Measurements from ENCODE around the gene OLIG2.

OLIG2 gene

DNA sequence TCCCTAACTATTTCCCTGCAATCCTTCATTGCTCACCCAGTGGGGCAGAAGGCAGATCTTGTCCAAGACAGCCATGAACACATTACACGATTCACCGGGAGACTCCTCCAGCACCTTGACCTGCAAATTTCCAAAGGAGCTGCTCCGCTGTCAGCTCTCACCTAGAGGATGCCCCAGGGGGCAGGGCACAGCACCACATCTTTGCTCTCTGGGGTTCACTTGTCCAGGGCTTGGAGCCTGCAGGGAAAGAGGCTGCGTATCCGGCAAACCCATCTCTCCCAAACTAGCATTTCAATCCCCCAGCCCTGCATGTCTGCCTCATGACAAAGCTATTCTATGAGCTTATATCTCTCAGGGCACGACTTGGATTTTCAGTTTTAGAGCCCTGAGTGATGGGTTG lies 35.1 kb upstream of the OLIG2 start:
- H3K27ac ChIP-seq: no peak overlapping the region
- no peak for TF ChIP-seq ZFX (IDR thresholded peaks at IDR 0.05)
- TF ChIP-seq, protein P1, sequence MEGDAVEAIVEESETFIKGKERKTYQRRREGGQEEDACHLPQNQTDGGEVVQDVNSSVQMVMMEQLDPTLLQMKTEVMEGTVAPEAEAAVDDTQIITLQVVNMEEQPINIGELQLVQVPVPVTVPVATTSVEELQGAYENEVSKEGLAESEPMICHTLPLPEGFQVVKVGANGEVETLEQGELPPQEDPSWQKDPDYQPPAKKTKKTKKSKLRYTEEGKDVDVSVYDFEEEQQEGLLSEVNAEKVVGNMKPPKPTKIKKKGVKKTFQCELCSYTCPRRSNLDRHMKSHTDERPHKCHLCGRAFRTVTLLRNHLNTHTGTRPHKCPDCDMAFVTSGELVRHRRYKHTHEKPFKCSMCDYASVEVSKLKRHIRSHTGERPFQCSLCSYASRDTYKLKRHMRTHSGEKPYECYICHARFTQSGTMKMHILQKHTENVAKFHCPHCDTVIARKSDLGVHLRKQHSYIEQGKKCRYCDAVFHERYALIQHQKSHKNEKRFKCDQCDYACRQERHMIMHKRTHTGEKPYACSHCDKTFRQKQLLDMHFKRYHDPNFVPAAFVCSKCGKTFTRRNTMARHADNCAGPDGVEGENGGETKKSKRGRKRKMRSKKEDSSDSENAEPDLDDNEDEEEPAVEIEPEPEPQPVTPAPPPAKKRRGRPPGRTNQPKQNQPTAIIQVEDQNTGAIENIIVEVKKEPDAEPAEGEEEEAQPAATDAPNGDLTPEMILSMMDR (conservative IDR thresholded peaks at IDR 0.05): no peak

DNA sequence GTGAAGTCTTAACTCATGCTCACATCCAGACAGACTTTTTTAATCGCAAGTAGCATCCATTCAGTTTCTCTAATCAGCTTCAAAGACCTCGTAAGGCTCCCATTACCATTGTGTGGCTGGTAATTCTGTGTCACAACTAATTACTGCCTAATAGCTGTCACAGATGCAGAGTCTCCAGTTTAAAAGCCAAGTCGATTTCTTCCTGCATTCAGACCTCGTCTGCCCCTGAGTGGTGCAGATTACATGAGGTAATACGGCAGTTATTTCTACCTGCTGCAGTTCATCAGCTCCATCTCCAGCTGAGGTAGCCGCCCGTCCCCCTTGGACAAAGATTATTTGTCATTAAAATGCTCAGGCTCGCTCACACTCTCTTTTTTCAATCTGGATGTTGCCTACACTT lies 34.4 kb upstream of the OLIG2 start:
- no peak for TF ChIP-seq ZFX (IDR thresholded peaks at IDR 0.05)
- TF ChIP-seq, protein P1 (conservative IDR thresholded peaks at IDR 0.05): no peak
- no peak overlapping the region for H3K27ac ChIP-seq

DNA sequence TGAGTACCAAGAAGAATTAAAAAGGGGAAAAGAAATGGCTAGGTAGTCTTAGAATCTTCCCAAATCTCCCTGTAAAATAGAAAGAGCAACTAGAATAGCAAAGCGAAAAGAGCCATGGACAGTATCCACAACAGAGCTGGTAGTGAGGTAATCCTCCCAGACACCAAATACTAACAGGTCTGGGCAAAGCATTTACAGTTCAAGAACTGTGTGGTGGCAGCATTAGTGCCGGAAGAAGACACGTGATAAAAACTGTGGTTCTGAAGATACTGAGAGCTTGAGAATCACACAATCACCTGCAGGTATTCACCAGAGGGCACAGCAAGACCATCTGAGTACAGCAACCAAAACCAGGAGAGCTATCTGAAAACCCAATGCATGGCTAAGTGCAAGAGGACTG lies 31.8 kb upstream of the OLIG2 start:
- no peak overlapping the region for H3K27ac ChIP-seq
- TF ChIP-seq ZFX (IDR thresholded peaks at IDR 0.05): no peak
- TF ChIP-seq, protein P1 (conservative IDR thresholded peaks at IDR 0.05): no peak

DNA sequence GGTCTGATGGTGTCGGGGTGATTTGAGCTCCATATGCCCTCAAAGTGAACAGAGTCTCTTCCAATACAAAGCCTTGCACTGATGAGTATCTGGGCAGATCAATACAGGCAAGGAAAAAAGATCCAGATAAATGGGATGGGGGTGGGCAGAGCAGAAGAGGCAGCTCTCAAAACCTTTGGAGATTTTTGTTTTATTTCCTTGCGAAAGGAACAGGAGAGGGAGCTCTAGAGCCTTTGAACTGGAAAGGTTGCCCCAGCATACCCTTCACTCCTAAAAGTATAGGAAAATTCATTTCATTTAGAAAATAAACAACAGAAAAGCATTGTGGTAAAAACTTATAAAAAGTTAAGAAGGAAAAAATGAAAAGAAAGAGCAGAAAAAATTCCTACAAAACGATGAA lies 31.4 kb upstream of the OLIG2 start:
- TF ChIP-seq ZFX (IDR thresholded peaks at IDR 0.05): no peak
- TF ChIP-seq, protein P1 (conservative IDR thresholded peaks at IDR 0.05): peak; percentile 63
- H3K27ac ChIP-seq: no peak overlapping the region

DNA sequence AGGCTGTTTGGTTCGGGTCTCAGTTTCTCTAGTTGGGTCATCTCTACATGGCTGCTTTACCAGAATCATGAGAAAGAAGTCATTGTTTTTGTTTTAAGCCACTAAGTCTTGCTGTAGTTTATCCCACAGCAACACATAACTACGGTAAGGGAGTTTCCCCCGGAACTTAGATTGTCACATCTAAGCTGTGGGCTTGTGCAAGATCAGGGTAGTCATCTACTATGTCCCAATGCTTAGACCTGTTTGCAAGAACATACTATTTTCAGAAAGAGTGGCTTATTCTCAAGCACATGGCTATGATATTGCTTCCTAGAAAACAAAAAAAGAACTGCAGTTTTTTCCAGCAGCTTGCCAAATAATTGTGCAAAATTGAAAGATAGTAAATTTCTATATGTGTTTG lies 18.0 kb upstream of the OLIG2 start:
- TF ChIP-seq, protein P1 (conservative IDR thresholded peaks at IDR 0.05): no peak
- no peak for TF ChIP-seq ZFX (IDR thresholded peaks at IDR 0.05)
- no peak overlapping the region for H3K27ac ChIP-seq

DNA sequence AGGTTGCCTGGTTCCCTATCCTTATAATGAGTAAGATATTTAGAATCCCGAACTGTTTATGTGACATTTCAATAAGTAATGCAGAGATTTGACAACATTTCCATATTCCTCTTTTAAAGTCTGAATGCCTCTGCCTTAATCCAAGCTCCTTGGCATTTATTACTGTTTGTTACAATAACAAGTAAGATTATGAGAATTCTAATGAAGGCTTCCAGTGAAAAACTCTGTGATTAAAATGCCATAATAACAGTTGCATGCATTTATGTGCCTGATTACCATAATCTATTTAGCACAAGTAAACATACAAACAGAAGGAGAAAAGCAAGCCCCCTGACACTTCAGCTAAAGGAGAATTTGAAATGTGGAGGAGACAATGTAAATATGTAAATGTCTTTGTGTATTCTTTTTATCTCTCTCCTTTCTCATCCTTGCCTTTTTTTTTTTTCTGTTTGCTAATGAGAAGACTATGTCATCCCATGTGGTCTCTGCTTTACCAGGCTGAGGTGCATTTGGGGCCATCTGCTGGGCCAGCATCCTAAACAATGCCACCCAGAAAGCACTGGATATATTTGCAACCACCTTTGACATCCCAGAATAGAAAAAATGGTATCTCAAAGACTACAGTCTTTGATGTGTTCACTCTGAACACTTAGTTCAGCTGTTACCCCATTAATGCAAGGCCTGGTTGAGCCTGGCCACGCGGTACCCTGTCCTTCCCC lies 17.2 kb upstream of the OLIG2 start:
- no peak for TF ChIP-seq ZFX (IDR thresholded peaks at IDR 0.05)
- TF ChIP-seq, protein P1 (conservative IDR thresholded peaks at IDR 0.05): no peak
- no peak overlapping the region for H3K27ac ChIP-seq

DNA sequence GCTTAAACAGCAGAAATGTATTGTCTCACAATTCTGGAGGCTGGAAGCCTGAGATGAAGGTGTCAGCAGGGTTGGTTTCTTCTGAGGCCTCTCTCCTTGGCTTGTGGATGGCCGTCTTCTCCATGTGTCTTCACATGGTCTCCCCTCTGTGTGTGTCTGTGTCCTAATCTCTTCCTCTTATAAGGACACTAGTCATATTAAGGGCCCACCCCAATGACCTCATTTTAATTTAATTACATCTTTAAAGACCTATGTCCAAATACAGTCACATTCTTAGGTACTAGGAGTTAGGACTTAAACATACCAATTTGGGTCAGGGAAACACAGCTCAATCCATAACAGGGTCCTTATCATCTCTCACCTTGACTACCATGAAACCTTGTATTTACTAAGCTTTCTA lies 14.8 kb upstream of the OLIG2 start:
- H3K27ac ChIP-seq: no peak overlapping the region
- TF ChIP-seq, protein P1 (conservative IDR thresholded peaks at IDR 0.05): no peak
- no peak for TF ChIP-seq ZFX (IDR thresholded peaks at IDR 0.05)

All from C4-2B (cell line).